MCF 10A (cell line): ENCODE measurements around the gene ALDH18A1. TPM values are rescaled to one million over a fixed set of nuclear protein-coding genes. Genes with fewer than 3 reads are reported as not detected.

Experiments
- BruUV-seq: library from RNA; stranded (reverse); fragments of 400-500 nt; replicated peaks from 2 replicates; lab custom pipeline; 2021; lab: Mats Ljungman, UMichigan
- CTCF ChIA-PET: fragments of 300-600 bp; sonication (Branson Sonifier 250); formaldehyde crosslinking; extraction: SDS; loops from one replicate; lab custom pipeline; 2021; ENCODE audit warnings: antibody characterized with exemption, inconsistent platforms; lab: Yijun Ruan, JAX
- POLR2A ChIA-PET: fragments of 300-600, 350-650 bp; sonication (Branson Sonifier 250); formaldehyde crosslinking; extraction: SDS; loops from one replicate; lab custom pipeline; 2020; ENCODE audit warnings: antibody characterized with exemption, inconsistent platforms; lab: Yijun Ruan, JAX
- DNase-seq: peaks from one replicate; pipeline ENCODE4 v3.0.0-alpha.2; 2018; ENCODE audit not compliant: unreplicated experiment
- H3K27ac Mint-ChIP-seq: one replicate; pipeline ENCODE4 v1.8.0; 2022; ENCODE audit warnings: mild to moderate bottlenecking, low read depth, mixed read lengths; ENCODE audit not compliant: unreplicated experiment
- H3K27me3 Mint-ChIP-seq: one replicate; pipeline ENCODE4 v1.8.0; 2022; ENCODE audit warnings: mixed read lengths; ENCODE audit not compliant: insufficient read depth, unreplicated experiment
- H3K36me3 Mint-ChIP-seq: one replicate; pipeline ENCODE4 v1.8.0; 2022; ENCODE audit warnings: mild to moderate bottlenecking, moderate library complexity, mixed read lengths; ENCODE audit not compliant: insufficient read depth, unreplicated experiment
- H3K4me1 Mint-ChIP-seq: one replicate; pipeline ENCODE4 v1.8.0; 2022; ENCODE audit warnings: mixed read lengths; ENCODE audit not compliant: insufficient read depth, unreplicated experiment
- H3K4me3 Mint-ChIP-seq: one replicate; pipeline ENCODE4 v1.8.0; 2022; ENCODE audit warnings: mild to moderate bottlenecking, moderate library complexity, mixed read lengths; ENCODE audit not compliant: unreplicated experiment
- H3K9me3 Mint-ChIP-seq: one replicate; pipeline ENCODE4 v1.8.0; 2022; ENCODE audit warnings: mixed read lengths; ENCODE audit not compliant: unreplicated experiment
- intact Hi-C: fragments of 100-400 bp; cut with micrococcal nuclease; formaldehyde crosslinking; loops from 2 replicates; pipeline ENCODE4 v1.14.1; 2022
- total RNA-seq: library from RNA; stranded (reverse); gene quantifications from 2 replicates; pipeline ENCODE4 v1.2.3, GENCODE V29; 2022
- TF ChIP-seq, protein P1 (sequence below): fragments of 200-600 bp; IDR thresholded peaks from one replicate; pipeline ENCODE4 v1.8.0; 2022; ENCODE audit warnings: antibody characterized with exemption, mild to moderate bottlenecking; ENCODE audit not compliant: unreplicated experiment

The ALDH18A1 gene
- total RNA-seq, 1 experiment from 2014 or later, result 91.0 TPM

DNA sequence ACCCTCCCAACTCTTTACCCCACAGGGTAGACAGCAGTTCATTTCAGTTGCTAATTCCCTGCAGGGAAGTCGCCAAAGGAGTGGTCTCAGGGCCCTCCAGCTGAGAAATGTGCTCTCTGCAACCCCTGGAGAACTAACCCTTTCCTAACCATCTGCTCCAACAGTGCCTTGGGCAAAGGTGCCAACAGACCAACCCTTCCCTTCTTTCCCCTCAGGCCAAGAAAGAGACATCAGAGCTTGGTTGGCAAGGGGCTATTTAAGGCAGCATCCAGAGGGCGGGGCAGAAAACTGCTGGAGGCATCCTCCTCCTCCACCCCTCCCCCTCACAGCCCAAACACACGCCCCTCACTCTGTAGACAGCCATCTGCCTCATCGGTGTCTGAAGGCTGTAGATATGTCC lies 97.0 kb downstream of the ALDH18A1 start:
- no TSS peak for BruUV-seq
- TF ChIP-seq, protein P1, sequence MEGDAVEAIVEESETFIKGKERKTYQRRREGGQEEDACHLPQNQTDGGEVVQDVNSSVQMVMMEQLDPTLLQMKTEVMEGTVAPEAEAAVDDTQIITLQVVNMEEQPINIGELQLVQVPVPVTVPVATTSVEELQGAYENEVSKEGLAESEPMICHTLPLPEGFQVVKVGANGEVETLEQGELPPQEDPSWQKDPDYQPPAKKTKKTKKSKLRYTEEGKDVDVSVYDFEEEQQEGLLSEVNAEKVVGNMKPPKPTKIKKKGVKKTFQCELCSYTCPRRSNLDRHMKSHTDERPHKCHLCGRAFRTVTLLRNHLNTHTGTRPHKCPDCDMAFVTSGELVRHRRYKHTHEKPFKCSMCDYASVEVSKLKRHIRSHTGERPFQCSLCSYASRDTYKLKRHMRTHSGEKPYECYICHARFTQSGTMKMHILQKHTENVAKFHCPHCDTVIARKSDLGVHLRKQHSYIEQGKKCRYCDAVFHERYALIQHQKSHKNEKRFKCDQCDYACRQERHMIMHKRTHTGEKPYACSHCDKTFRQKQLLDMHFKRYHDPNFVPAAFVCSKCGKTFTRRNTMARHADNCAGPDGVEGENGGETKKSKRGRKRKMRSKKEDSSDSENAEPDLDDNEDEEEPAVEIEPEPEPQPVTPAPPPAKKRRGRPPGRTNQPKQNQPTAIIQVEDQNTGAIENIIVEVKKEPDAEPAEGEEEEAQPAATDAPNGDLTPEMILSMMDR, result no peak
- CTCF ChIA-PET, result interaction anchor here (0.6 to 2.9 kb wide), 5 partner anchors 33 to 184 kb away, joined by 3 to 12 read pairs (median 3); no protein-coding TSS in a partner anchor
- Mint-ChIP-seq H3K27me3 (peaks cover 35% of the 10 kb centered on the region), H3K9me3 (no peaks in the 10 kb centered on the region), H3K4me3 (no peak overlapping the region), H3K36me3 (no peaks in the 10 kb centered on the region), H3K27ac (no peak overlapping the region), H3K4me1 (no peaks in the 10 kb centered on the region)
- DNase-seq, result no peak
- POLR2A ChIA-PET, result no interaction called here
- intact Hi-C loops, result no loop called here

DNA sequence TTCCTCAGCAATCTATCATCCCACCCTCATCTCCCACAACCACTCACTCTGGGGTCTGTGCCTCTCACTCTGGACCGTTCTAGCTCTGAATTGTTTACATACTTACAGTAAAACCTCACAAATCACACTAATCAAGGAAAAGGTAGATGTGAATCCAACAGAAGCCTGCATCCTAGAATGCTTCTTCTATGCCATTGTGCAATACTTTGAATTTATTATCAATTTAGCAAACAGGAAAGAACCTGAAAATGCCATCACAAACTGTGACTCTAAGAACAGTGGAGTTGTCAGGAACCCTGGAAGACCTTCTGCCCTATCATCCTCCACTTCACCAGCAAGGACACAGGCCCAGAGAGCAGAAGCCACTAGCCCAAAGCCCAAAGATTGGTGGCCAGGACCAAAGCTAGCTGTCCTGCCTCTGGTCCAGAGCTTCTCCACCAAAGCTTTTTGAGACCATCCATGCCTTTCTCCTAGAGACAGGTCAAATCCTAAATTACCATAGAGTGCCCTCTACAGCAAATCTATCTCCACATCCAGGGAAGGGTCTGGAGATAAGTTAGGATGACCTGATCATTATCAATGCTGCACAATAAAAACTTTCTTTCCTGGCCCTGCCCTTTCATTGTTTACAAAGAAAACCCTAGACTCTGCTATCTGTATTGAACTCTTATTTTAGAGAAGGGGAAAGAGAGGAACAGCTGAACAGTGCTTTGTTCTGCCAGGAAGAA lies 97.8 kb downstream of the ALDH18A1 start:
- POLR2A ChIA-PET, result no interaction called here
- H3K27ac Mint-ChIP-seq, result no peak overlapping the region
- TF ChIP-seq, protein P1, result no peak
- DNase-seq, result no peak
- H3K9me3 Mint-ChIP-seq, result no peaks in the 10 kb centered on the region
- H3K36me3 Mint-ChIP-seq, result no peaks in the 10 kb centered on the region
- H3K4me1 Mint-ChIP-seq, result no peaks in the 10 kb centered on the region
- intact Hi-C loops, result no loop called here
- CTCF ChIA-PET, result interaction anchor here (0.8 to 2.9 kb wide), 4 partner anchors 46 to 184 kb away, joined by 3 to 12 read pairs (median 4); no protein-coding TSS in a partner anchor
- no peak overlapping the region for H3K4me3 Mint-ChIP-seq
- peaks cover 35% of the 10 kb centered on the region for H3K27me3 Mint-ChIP-seq
- no TSS peak for BruUV-seq

DNA sequence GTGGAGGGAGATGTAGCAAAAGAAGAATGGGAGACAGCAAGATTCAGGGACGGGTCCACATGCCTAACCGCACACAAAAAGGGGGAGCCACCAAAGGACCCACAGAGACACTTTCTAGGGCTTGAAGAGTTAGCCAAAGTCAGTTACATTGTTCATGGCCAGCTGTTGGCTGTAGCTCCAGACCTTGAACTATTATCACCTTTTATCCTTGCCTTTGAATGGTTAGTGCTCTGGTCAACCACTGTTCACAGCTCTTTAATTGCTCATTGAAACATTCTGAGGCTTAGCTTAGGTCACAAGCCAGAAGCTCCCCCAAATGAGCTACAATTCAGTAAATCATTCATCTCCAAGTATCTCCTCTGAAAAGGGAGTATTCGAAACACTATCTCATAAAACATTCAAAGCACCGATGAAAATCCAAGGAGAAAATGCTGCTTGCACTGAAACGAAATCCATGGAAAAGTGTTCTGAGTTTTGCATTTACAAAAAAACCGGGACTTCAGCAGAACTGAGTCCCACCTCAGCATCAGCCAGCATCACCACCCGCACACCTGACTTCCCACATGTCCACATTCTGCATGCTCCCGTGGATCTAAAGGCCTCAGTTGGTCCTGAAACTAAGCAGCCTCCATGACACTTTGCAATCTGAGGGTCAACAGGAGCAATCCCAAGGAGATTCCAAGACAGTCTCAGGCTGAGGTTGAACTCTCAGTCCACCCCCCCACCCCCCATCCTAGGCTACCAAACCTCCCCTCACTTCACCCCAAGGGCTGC lies 99.3 kb downstream of the ALDH18A1 start:
- no peaks in the 10 kb centered on the region for H3K4me1 Mint-ChIP-seq
- no peaks in the 10 kb centered on the region for H3K36me3 Mint-ChIP-seq
- CTCF ChIA-PET, result interaction anchor here (0.5 to 2.9 kb wide), 6 partner anchors 83 to 183 kb away, joined by 3 to 12 read pairs (median 4); no protein-coding TSS in a partner anchor
- intact Hi-C loops, result no loop called here
- no peak overlapping the region for H3K27ac Mint-ChIP-seq
- no TSS peak for BruUV-seq
- peaks cover 35% of the 10 kb centered on the region for H3K27me3 Mint-ChIP-seq
- POLR2A ChIA-PET, result interaction anchor here (0.8 kb wide), 1 partner anchor 81 kb away, joined by 3 read pairs; no protein-coding TSS in a partner anchor
- DNase-seq, result no peak
- peaks cover 7% of the 10 kb centered on the region for H3K9me3 Mint-ChIP-seq
- H3K4me3 Mint-ChIP-seq, result no peak overlapping the region
- TF ChIP-seq, protein P1, result no peak

Other genes with a start within 250 kb of the ALDH18A1 start
- 0.61 and 1.0 TPM in 2 replicates for gene SORBS1, start 95.3 kb downstream of the ALDH18A1 start, total RNA-seq
- gene TCTN3, start 37.2 kb upstream of the ALDH18A1 start, total RNA-seq, result 32.5 and 37.3 TPM in 2 replicates
- not detected in 2 replicates for gene ENTPD1, start 99.5 kb upstream of the ALDH18A1 start, total RNA-seq